BJ (cell line): ENCODE measurements around the gene MLLT6. TPM values are rescaled to one million over a fixed set of nuclear protein-coding genes. Genes with fewer than 3 reads are reported as not detected.

Experiments
- CTCF ChIA-PET: fragments of 350-600 bp; formaldehyde crosslinking; extraction: SDS; loops from one replicate; lab custom pipeline; 2021; ENCODE audit warnings: antibody characterized with exemption, inconsistent platforms; lab: Yijun Ruan, JAX
- POLR2A ChIA-PET: fragments of 300-600 bp; sonication (Branson Sonifier 250); formaldehyde crosslinking; extraction: SDS; loops from one replicate; lab custom pipeline; 2021; ENCODE audit warnings: antibody characterized with exemption; lab: Charles Lee
- DNase-seq: peaks from one replicate; pipeline ENCODE4 v3.0.0-alpha.2; 2011; ENCODE audit warnings: low read depth
- H3K27me3 ChIP-seq: 2 replicates; pipeline ENCODE4 v1.6.0; 2011; ENCODE audit warnings: low read length; ENCODE audit not compliant: control insufficient read depth, insufficient read depth
- H3K36me3 ChIP-seq: 2 replicates; pipeline ENCODE4 v1.5.1; 2011; ENCODE audit warnings: low read length; ENCODE audit not compliant: control insufficient read depth, insufficient read depth
- H3K4me3 ChIP-seq: 2 replicates; pipeline ENCODE4 v1.5.1; 2011; ENCODE audit warnings: low read depth, mild to moderate bottlenecking, control low read depth, low read length
- CTCF ChIP-seq: IDR thresholded peaks from 2 replicates; pipeline ENCODE4 v1.5.1; 2011; ENCODE audit warnings: low read depth, mild to moderate bottlenecking, control low read depth, inconsistent platforms, low read length, moderate library complexity; ENCODE audit not compliant: insufficient read depth
- polyA minus RNA-seq: library from RNA; depleted of rRNA, polyadenylated mRNA; stranded (reverse); fragments of >200 nt; gene quantifications from 2 replicates; pipeline ENCODE4 v1.2.3, GENCODE V29; 2011; rRNA and poly(A)+ RNA removed
- polyA plus RNA-seq: library from polyadenylated mRNA; depleted of rRNA; stranded (reverse); fragments of >200 nt; gene quantifications from 2 replicates; pipeline ENCODE4 v1.2.3, GENCODE V29; 2011; rRNA removed

Gene MLLT6
- polyA plus RNA-seq (21.4 and 32.1 TPM in 2 replicates), polyA minus RNA-seq (21.5 and 32.8 TPM in 2 replicates)

GRCh38 chr17:38704606-38705522 is at the start of gene MLLT6:
Gene MLLT6, plus strand, starts transcription at chr17:38705273. Its CDS starts 360 bp downstream, at chr17:38705633.
- Histone ChIP-seq H3K27me3 (no peaks in the 10 kb centered on the region), H3K36me3 (peaks cover 9% of the 10 kb centered on the region), H3K4me3 (peak within 1 kb of the TSS; percentile 76)
- ChIA-PET POLR2A (interaction anchor here (0.6 kb wide), 1 partner anchor 275 kb away, joined by 3 read pairs; no protein-coding TSS in a partner anchor), CTCF (interaction anchor here (1.0 to 1.4 kb wide), 3 partner anchors 15 to 31 kb away, joined by 3 to 5 read pairs (median 3); partner anchors contain the start of gene CISD3)
- no peak for TF ChIP-seq CTCF
- DNase-seq = no peak

DNA sequence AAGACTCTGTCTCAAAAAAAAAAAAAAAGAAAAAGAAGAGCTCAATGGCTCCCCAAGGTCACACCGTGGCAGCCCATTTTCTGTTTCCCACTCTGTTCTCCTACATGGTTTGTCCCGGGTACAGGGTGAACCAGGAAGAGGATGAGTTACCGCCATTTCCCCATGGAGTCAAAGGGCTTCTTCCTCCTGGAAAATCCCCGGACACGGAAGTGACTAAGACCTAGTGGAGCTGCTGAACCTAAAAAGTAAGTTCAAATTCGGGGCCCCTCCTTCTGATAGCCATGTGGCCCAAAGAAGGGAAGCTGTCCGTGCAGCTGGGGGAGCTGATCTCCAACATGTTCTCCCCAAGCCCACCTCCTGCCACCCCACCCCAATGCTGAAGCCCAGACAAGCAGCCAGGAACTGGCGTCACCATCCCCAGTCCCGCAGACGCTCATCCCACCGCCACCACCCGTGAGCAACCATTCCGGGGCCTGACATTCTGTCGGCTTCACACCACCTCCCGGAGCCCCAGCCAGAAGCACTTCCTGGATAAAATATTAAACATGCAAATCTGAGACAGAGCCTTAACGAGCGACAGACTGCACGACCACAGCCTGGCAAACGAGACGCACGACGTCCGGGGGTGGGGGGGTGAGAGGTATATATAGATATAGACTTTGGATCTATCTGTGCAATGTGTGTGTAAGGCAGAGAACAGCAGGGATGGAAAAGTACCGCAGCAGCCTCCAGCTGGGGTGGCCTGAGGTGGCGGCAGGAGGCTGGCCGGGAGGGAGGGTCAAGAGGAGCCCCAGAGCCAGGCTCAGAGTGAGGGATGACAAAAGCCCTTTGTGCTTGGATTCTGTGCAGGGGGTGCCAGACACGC is 47.9 kb upstream of the MLLT6 start:
- no peak overlapping the region for H3K4me3 ChIP-seq
- no peak for DNase-seq
- H3K36me3 ChIP-seq = no peaks in the 10 kb centered on the region
- H3K27me3 ChIP-seq = peaks cover 25% of the 10 kb centered on the region
- POLR2A ChIA-PET = interaction anchor here (0.7 kb wide), 1 partner anchor 15 kb away, joined by 3 read pairs; no protein-coding TSS in a partner anchor
- CTCF ChIA-PET = interaction anchor here (0.9 to 3.6 kb wide), 2 partner anchors 10 to 120 kb away, joined by 3 to 26 read pairs; no protein-coding TSS in a partner anchor
- TF ChIP-seq CTCF = no peak

GRCh38 chr17:38657824-38658740 is 47.0 kb upstream of the MLLT6 start:
- no peak for TF ChIP-seq CTCF
- ChIA-PET CTCF (interaction anchor here (1.6 to 3.6 kb wide), 2 partner anchors 9 to 149 kb away, joined by 5 to 26 read pairs; no protein-coding TSS in a partner anchor), POLR2A (no interaction called here)
- H3K36me3 ChIP-seq = no peaks in the 10 kb centered on the region
- peaks cover 22% of the 10 kb centered on the region for H3K27me3 ChIP-seq
- no peak for DNase-seq
- H3K4me3 ChIP-seq = no peak overlapping the region

GRCh38 chr17:38658741-38659345 is 46.2 kb upstream of the MLLT6 start:
- no peak for TF ChIP-seq CTCF
- H3K36me3 ChIP-seq = no peaks in the 10 kb centered on the region
- ChIA-PET POLR2A (no interaction called here), CTCF (interaction anchor here (1.6 to 3.6 kb wide), 2 partner anchors 8 to 150 kb away, joined by 5 to 26 read pairs; no protein-coding TSS in a partner anchor)
- H3K4me3 ChIP-seq = no peak overlapping the region
- no peak for DNase-seq
- peaks cover 18% of the 10 kb centered on the region for H3K27me3 ChIP-seq
